Gastroesophageal sphincter (tissue), 3 donors: ENCODE results near the gene INPP5A.

Experiments
- CTCF ChIP-seq, 4 experiments: fragments of 200-600 bp in 2 of 4; fragments of 450-650 bp in 2 of 4; sonication (generic) in 1 of 4; IDR thresholded peaks; one replicate each; pipeline ENCODE4 v1.5.1; 2017 to 2019; ENCODE audit warnings: antibody characterized with exemption in 4 of 4, mild to moderate bottlenecking in 2 of 4, moderate library complexity in 2 of 4
- EP300 ChIP-seq: sonication (generic); formaldehyde crosslinking; IDR thresholded peaks from one replicate; pipeline ENCODE4 v1.6.1; 2017; ENCODE audit warnings: antibody characterized with exemption, mild to moderate bottlenecking
- POLR2A ChIP-seq, 2 donors: fragments of 450-650 bp; IDR thresholded peaks; one replicate each; pipeline ENCODE4 v1.6.1; 2017; ENCODE audit warnings: antibody characterized with exemption in 2 of 2, mild to moderate bottlenecking in 2 of 2, moderate library complexity in 1 of 2
- POLR2AphosphoS5 ChIP-seq: sonication (generic); formaldehyde crosslinking; IDR thresholded peaks from one replicate; pipeline ENCODE4 v1.6.1; 2017; ENCODE audit warnings: antibody characterized with exemption

GRCh38 chr10:132536877-132537683, 507 bp upstream of the INPP5A start:
- peak in 3 of 4 experiments; percentile 60 to 67 (median 61) for TF ChIP-seq CTCF (IDR thresholded peaks at IDR 0.05)
- TF ChIP-seq EP300 = peak; percentile 38
- peak; percentile 67 to 79 for TF ChIP-seq POLR2A (IDR thresholded peaks at IDR 0.05)
- peak; percentile 18 for TF ChIP-seq POLR2AphosphoS5
